T-helper 2 cell treated with Interferon-gamma antibody and Interleukin-4, amounts not matched to agents 100 ng/mL and 5 ng/mL, for 36 hours (primary cell): ENCODE results near the gene UBAC2. TPM values are rescaled to one million over a fixed set of nuclear protein-coding genes. Genes with fewer than 3 reads are reported as not detected.

Experiments used
- intact Hi-C: fragments of 100-400 bp; cut with micrococcal nuclease; formaldehyde crosslinking; loops from one replicate; pipeline ENCODE4 v1.15.1; 2023
- total RNA-seq: library from RNA; stranded (reverse); gene quantifications from 2 replicates; pipeline ENCODE4 v1.2.3, GENCODE V29; 2022

UBAC2 gene
- total RNA-seq, 1 donor from 2014 or later, result 51.6 TPM

GRCh38 chr13:99422586-99423220, 222.0 kb downstream of the UBAC2 start:
- intact Hi-C loops, result no loop called here

- intact Hi-C loops, result loop anchor here (1.0 kb wide), 2 partner anchors 9 to 12 kb away; no protein-coding TSS in a partner anchor
Measured at GRCh38 chr13:99425485-99426341, 225.1 kb downstream of the UBAC2 start.

DNA sequence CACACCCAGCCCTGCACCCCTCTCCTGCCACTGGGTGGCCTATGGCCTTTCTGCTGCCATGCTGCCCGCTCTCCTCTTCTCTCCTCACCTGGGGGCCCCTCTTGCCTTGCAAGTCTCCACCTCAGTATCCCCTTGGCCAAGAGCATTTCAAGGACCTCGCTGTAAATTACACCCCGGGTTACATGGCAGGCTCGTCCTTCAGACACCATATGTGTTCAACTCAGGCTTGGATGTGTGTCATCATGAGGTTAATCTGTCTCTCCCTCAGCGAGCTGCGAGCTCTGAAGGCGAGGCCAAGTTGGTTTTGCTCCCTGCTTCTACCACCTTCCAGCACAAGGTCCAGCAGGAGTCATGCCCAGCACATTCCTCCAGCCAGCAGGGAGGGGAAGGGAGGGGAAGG, 225.8 kb downstream of the UBAC2 start:
- intact Hi-C loops, result no loop called here

- intact Hi-C loops, result loop anchor here (5.0 to 10.0 kb wide), 2 partner anchors 125 to 342 kb away; partner anchors contain the start of gene GPR183
Measured at GRCh38 chr13:99429670-99430069, 229.0 kb downstream of the UBAC2 start.

DNA sequence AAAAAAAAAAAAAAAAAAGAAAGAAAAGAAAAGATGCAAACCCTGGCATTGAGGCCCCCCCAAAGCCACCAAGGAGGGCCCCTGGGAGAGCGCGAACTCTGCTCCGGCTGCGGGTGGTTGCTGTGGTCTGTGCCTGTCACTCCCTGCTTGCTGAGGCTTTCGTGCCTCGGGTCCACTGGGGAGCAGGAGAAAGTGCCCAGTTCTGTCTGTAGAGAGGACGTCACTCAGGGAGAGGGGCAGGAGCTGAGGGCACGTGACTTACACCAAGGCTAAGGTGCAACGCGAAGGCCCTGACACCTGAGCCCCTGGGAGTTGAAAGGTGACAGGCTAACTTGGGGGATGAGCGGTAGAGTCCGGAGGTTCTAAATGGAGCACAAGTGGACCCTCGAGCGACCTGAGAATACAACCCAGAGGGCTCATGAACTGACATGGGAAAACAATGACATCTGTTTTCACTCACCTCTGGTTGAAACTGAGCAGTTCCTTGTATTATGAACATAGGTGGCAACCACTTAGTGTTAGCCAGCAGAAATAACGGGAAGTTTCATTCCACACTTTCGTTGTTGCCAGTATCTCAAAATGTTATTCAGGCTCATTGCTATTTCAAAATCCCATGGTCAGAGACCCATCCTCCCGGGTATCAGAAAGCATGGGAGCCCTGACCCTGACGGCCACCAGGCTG, 231.4 kb downstream of the UBAC2 start:
- intact Hi-C loops, result loop anchor here (5.0 to 10.0 kb wide), 2 partner anchors 127 to 345 kb away; partner anchors contain the start of gene GPR183

DNA sequence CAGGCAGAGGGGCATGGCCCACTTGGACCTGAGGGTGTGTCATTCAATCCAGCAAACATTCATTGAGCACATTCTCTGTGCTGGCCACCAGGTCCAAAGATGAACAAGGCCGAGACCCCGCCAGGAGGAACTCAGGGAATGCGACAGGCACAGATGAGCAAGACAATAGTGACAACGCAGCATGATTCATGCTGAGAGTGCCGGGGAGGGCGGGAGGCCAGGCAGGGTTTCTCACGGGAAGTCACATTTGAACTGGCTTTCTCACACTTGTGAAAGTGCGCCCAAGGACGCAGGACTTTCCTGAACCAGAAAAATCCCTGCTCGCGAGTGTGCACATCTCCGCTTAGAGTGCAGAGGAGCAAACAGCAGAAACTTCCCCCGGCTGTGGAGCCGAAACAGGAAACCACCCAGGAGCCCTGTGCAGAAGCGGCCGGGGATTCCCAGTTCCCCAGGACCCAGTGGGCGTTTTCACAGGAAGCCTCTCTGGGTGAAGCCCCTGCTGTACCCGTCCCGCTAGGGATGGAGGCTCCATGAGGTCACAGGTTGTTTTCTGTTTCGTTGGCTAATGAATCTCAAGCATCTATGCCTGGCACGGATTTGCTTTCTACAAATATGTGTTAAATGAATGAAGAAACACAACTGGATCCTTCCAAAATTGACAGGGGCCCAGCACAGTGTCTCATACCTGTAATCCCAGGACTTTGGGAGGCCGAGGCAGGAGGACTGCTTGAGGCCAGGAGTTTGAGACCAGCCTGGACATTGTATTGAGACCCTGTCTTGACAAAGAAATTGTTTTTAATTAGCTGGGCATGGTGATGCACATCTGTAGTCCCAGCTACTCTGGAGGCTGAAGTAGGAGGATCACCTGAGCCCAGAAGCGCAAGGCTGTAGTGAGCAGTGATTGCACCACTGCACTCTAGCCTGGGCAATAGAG, 232.2 kb downstream of the UBAC2 start:
- intact Hi-C loops, result loop anchor here (5.0 to 10.0 kb wide), 2 partner anchors 128 to 346 kb away; partner anchors contain the start of gene GPR183

DNA sequence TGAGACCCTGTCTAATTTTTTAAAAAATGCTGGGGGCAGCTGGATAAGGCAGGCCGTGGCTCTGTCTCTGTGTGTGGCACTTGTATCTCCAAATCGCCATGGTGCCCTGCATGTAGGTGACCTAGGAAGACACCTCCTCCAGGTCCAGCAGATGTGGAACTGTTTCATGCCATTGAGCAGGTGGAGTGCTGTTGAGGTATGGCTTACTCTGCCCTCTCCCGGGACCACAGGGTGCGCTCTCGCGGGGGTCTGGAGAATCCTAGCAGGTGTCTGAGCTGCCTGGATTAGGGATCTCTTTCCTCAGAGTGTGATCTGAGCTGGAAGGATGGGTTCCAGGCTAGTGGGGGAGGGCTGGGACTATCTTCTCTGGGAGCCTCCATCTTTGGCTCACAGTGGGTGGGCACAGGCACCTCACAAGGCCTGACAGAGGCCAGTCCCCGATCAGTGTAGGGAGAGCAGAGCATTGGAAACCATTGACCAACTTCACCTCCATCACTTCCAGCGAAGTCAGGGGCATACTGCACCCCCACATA, 233.0 kb downstream of the UBAC2 start:
- intact Hi-C loops, result loop anchor here (1.0 to 10.0 kb wide), 5 partner anchors 8 to 346 kb away; partner anchors contain the start of gene GPR183

DNA sequence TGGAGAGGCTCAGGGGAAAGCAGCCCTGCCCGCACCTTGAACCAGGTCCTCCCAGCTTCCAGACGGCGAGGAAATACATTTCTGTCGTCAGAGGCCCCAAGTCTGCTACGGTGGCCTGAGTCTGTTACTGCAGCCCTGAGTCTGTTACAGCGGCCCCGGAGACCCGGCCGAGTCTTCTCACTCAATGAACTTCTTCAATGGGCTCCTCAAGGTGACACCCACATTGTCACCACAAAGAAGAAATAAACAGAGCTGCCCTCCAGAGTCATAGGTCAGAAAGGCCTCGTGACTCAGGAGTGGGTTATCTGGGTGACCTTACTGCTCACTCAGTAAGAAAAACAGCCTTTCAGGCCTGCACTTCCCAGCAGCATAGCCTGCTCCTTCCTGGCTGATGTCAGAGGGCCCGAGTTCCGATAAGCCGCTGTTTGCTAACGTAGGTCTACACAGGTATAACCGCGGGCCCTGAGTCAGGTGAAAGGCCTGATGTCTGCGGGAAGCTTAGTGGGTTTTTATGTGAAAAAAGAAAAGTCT, 233.7 kb downstream of the UBAC2 start:
- intact Hi-C loops, result loop anchor here (1.0 to 10.0 kb wide), 5 partner anchors 9 to 347 kb away; partner anchors contain the start of gene GPR183

DNA sequence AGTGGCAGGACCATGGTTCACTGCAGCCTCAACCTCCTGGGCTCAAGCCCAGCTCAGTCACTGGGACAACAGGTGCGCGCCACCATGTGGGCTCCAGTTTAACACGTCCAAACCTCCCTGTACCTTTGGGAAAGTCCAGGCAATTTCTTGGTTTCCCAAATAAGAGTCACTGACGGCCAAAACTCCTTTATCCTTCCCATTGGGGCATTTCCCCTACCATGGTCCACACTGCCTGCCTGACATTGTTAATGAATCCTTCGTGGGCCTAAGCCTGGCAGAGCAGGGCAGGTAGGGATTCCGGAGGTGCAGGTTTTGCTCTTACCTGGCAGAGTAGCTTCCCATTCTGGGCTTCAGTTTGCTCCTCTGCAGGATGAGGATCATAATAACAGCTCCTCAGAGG, 234.5 kb downstream of the UBAC2 start:
- intact Hi-C loops, result loop anchor here (2.0 to 10.0 kb wide), 3 partner anchors 14 to 233 kb away; partner anchors contain the start of genes GPR183 and UBAC2

- intact Hi-C loops, result loop anchor here (2.0 to 10.0 kb wide), 4 partner anchors 15 to 234 kb away; partner anchors contain the start of genes CLYBL, GPR183 and UBAC2
Measured at GRCh38 chr13:99435998-99436397, 235.3 kb downstream of the UBAC2 start.

Other genes starting within 250 kb of the UBAC2 start
- gene DOCK9, start 222.8 kb upstream of the UBAC2 start, total RNA-seq, result 99.8 and 118 TPM in 2 replicates
- gene GPR18, start 57.5 kb downstream of the UBAC2 start, total RNA-seq, result 11.7 and 13.6 TPM in 2 replicates
- gene GPR183, start 106.5 kb downstream of the UBAC2 start, total RNA-seq, result 68.9 and 69.8 TPM in 2 replicates